IMR-90 (cell line): ENCODE results near the gene CYSTM1. TPM values are rescaled to one million over a fixed set of nuclear protein-coding genes. Genes with fewer than 3 reads are reported as not detected.
A peak's percentile ranks its signal among the peaks of the same experiment; 100 is the strongest.

ENCODE experiments used
- ATAC-seq: fragments of 200-7000 bp; cut with Tn5 transposase; 2 replicates; pipeline ENCODE4 v1.9.1; 2020; ENCODE audit warnings: low read depth, mild to moderate bottlenecking, moderate library complexity
- BruUV-seq: library from RNA; stranded (reverse); fragments of 400-500 nt; replicated peaks from 2 replicates; lab custom pipeline; 2021; lab: Mats Ljungman, UMichigan
- CTCF ChIA-PET: fragments of 300-600 bp; formaldehyde crosslinking; extraction: SDS; loops from one replicate; lab custom pipeline; 2021; ENCODE audit warnings: antibody characterized with exemption; lab: Yijun Ruan, JAX
- POLR2A ChIA-PET: fragments of 300-600 bp; sonication (Branson Sonifier 250); formaldehyde crosslinking; loops from one replicate; lab custom pipeline; 2022; ENCODE audit warnings: antibody characterized with exemption; ENCODE audit not compliant: unreplicated experiment; lab: Charles Lee
- DNase-seq: peaks from one replicate; pipeline ENCODE4 v3.0.0; 2013
- H2AFZ ChIP-seq: replicated peaks from 2 replicates; pipeline ENCODE3; 2013; ENCODE audit warnings: low read length, mild to moderate bottlenecking; ENCODE audit not compliant: poor library complexity
- H2AK5ac ChIP-seq: 2 replicates; pipeline ENCODE4 v1.6.1; 2013; ENCODE audit warnings: low read depth, low read length, inconsistent platforms
- H2AK9ac ChIP-seq: replicated peaks from 2 replicates; pipeline ENCODE3; 2013; ENCODE audit warnings: mild to moderate bottlenecking, low read depth, low read length, moderate library complexity; ENCODE audit not compliant: poor library complexity
- H2BK120ac ChIP-seq: 2 replicates; pipeline ENCODE4 v1.6.1; 2013; ENCODE audit warnings: low read depth, low read length, inconsistent platforms
- H2BK15ac ChIP-seq: 3 replicates; pipeline ENCODE4 v1.6.1; 2013; ENCODE audit warnings: low read depth, low read length, inconsistent platforms
- H2BK20ac ChIP-seq: 2 replicates; pipeline ENCODE4 v1.6.1; 2013; ENCODE audit warnings: low read depth, mild to moderate bottlenecking, inconsistent platforms, low read length, moderate library complexity
- H2BK5ac ChIP-seq: 2 replicates; pipeline ENCODE4 v1.6.1; 2013; ENCODE audit warnings: mild to moderate bottlenecking, low read depth, low read length, inconsistent platforms; ENCODE audit not compliant: poor library complexity, severe bottlenecking
- H3K14ac ChIP-seq: replicated peaks from 2 replicates; pipeline ENCODE4 v1.6.1; 2013; ENCODE audit warnings: low read depth, low read length, inconsistent platforms
- H3K18ac ChIP-seq: 2 replicates; pipeline ENCODE4 v1.6.1; 2013; ENCODE audit warnings: low read depth, low read length, control low read depth
- H3K23ac ChIP-seq: 2 replicates; pipeline ENCODE4 v1.6.1; 2013; ENCODE audit warnings: low read depth, low read length, inconsistent platforms
- H3K27ac ChIP-seq: 2 replicates; pipeline ENCODE4 v1.5.1; 2013; ENCODE audit warnings: mild to moderate bottlenecking, control low read depth, low read length; ENCODE audit not compliant: insufficient read depth
- H3K27me3 ChIP-seq: 2 replicates; pipeline ENCODE4 v1.6.1; 2013; ENCODE audit warnings: low read length; ENCODE audit not compliant: control insufficient read depth, insufficient read depth
- H3K36me3 ChIP-seq: 2 replicates; pipeline ENCODE4 v1.6.1; 2013; ENCODE audit warnings: low read length, mixed read lengths; ENCODE audit not compliant: control insufficient read depth, insufficient read depth
- H3K4ac ChIP-seq: 2 replicates; pipeline ENCODE4 v1.6.1; 2013; ENCODE audit warnings: low read depth, low read length, inconsistent platforms
- H3K4me1 ChIP-seq: 2 replicates; pipeline ENCODE4 v1.6.1; 2013; ENCODE audit warnings: low read length, mixed read lengths; ENCODE audit not compliant: control insufficient read depth, insufficient read depth
- H3K4me2 ChIP-seq: 2 replicates; pipeline ENCODE4 v1.6.1; 2013; ENCODE audit warnings: low read depth, mild to moderate bottlenecking, control low read depth, low read length, moderate library complexity
- H3K4me3 ChIP-seq: 2 replicates; pipeline ENCODE4 v1.5.1; 2013; ENCODE audit warnings: low read depth, mild to moderate bottlenecking, control low read depth, low read length, moderate library complexity; ENCODE audit not compliant: insufficient read depth
- H3K56ac ChIP-seq: 2 replicates; pipeline ENCODE4 v1.6.1; 2013; ENCODE audit warnings: low read length, inconsistent platforms; ENCODE audit not compliant: insufficient read depth; ENCODE audit errors: extremely low read depth
- H3K79me1 ChIP-seq, 2 experiments: 2 replicates each; pipeline ENCODE4 v1.6.1; 2013; ENCODE audit warnings: low read length in 2 of 2, inconsistent platforms in 1 of 2, low read depth in 1 of 2
- H3K9ac ChIP-seq: 2 replicates; pipeline ENCODE4 v1.6.1; 2013; ENCODE audit warnings: low read depth, low read length, control low read depth
- H3K9me1 ChIP-seq: 2 replicates; pipeline ENCODE4 v1.6.1; 2013; ENCODE audit warnings: low read length, inconsistent platforms; ENCODE audit not compliant: insufficient read depth
- H3K9me3 ChIP-seq: 2 replicates; pipeline ENCODE4 v1.6.1; 2013; ENCODE audit warnings: low read length; ENCODE audit not compliant: control insufficient read depth, insufficient read depth
- H4K20me1 ChIP-seq: 2 replicates; pipeline ENCODE4 v1.6.1; 2013; ENCODE audit warnings: low read length, inconsistent platforms; ENCODE audit not compliant: insufficient read depth
- H4K5ac ChIP-seq: 2 replicates; pipeline ENCODE4 v1.6.1; 2013; ENCODE audit warnings: mild to moderate bottlenecking, low read depth, low read length, control low read depth
- H4K8ac ChIP-seq, 2 experiments: 2 replicates each; pipeline ENCODE4 v1.6.1; 2013; ENCODE audit warnings: low read depth in 2 of 2, low read length in 2 of 2, control low read depth in 1 of 2, inconsistent platforms in 1 of 2
- H4K91ac ChIP-seq: 2 replicates; pipeline ENCODE4 v1.6.1; 2013; ENCODE audit warnings: low read depth, low read length, inconsistent platforms; ENCODE audit not compliant: insufficient read depth
- BHLHE40 ChIP-seq: fragments of 150-350 bp; IDR thresholded peaks from 2 replicates; pipeline ENCODE4 v1.6.1; 2016; ENCODE audit warnings: mild to moderate bottlenecking, low read depth, low read length
- CEBPB ChIP-seq: IDR thresholded peaks from 2 replicates; pipeline ENCODE4 v1.6.1; 2012; ENCODE audit warnings: low read depth, low read length, improper control_type of control experiment
- WGBS, 2 experiments: methylation state at CpG; one replicate each; pipeline versions ENCODE4 v1.1.5 to v1.1.7; 2013; ENCODE audit warnings: missing lambda C conversion rate in 2 of 2; ENCODE audit not compliant: insufficient read length in 1 of 2; ENCODE audit errors: extremely low coverage in 2 of 2; 5-methylcytosine and 5-hydroxymethylcytosine counted together
- dilution Hi-C: fragments of 300-500 bp; cut with HindIII; formaldehyde crosslinking; loops from one replicate; pipeline ENCODE4 v1.14.3; 2018; ENCODE audit warnings: low sequenced_read_pairs; ENCODE audit not compliant: unreplicated experiment
- in situ Hi-C: fragments of 300-500 bp; cut with MboI; formaldehyde crosslinking; loops from 3 replicates; pipeline ENCODE4 v1.14.3; 2019; ENCODE audit warnings: low sequenced_read_pairs, inconsistent platforms, mixed read lengths
- intact Hi-C: fragments of 100-400 bp; cut with micrococcal nuclease; formaldehyde crosslinking; loops from 2 replicates; pipeline ENCODE4 v1.10.0; 2022
- polyA plus RNA-seq, 3 experiments: library from polyadenylated mRNA; depleted of rRNA; stranded (reverse); fragments of >200 nt; gene quantifications; 2 replicates each; pipeline ENCODE4 v1.2.3, GENCODE V29; 2012; ENCODE audit warnings: low replicate concordance in 1 of 3
- total RNA-seq: library from RNA; depleted of rRNA; stranded (reverse); fragments of >200 nt; gene quantifications from 2 replicates; pipeline ENCODE4 v1.2.3, GENCODE V29; 2012

CYSTM1 gene
- total and polyA plus RNA-seq, 2 of the 4 experiments (the other 2 are of a cell fraction) = 7.3 to 15.0 TPM

DNA sequence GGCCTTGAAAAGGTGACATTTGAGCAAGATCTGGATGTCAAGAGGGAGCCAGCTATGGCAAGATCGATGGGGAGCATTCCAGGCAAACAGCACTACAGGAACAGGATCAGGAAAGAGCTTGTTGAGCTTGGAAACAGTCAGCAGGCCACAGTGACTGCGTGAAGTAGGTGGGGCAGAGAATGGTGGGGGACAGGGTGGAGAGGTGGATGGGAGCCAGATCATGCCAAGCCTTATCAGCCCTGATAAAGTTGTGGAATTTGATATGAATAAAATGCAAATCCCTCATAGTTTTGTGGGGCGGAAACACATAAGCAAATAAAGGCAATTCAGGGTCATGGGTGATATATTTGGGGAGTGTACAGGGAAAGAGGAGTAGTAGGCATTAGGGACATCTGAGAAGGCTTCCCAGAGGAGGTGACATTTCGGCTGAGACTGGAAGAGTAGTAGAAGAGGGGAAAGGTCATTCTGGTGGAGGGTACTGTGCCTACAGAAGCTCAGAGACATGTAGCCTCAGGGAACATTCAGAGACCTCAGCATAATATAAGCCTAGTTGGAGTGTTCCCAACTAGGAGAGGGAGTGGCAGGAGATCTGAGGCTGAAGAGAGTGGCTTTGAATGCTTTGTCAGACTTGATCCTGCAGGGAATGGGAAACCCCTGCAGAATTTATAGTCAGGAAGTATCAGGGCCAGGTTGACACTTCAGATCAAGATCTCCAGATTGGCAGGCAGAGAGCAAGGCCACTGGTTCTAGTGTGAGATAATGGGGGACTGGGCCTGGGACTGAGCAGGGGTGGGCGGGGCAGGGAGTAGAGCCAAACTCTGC lies 9.7 kb upstream of the CYSTM1 start:
- no peak overlapping the region for H2AK9ac ChIP-seq
- no peak overlapping the region for H2AK5ac ChIP-seq
- H4K91ac ChIP-seq = no peak overlapping the region
- H2AFZ ChIP-seq = peak overlapping the region; percentile 45
- no peak for TF ChIP-seq BHLHE40
- TF ChIP-seq CEBPB = no peak
- H3K9me1 ChIP-seq = no peaks in the 10 kb centered on the region
- no peak overlapping the region for H3K27ac ChIP-seq
- H4K5ac ChIP-seq = no peak overlapping the region
- H4K8ac ChIP-seq = no peak overlapping the region
- POLR2A ChIA-PET = no interaction called here
- H3K18ac ChIP-seq = no peak overlapping the region
- no peak overlapping the region for H2BK20ac ChIP-seq
- no peak overlapping the region for H2BK5ac ChIP-seq
- H3K36me3 ChIP-seq = no peaks in the 10 kb centered on the region
- no peak overlapping the region for H3K4me2 ChIP-seq
- H3K4me3 ChIP-seq = no peak overlapping the region
- DNase-seq (no peak), ATAC-seq (no peak)
- H2BK120ac ChIP-seq = no peak overlapping the region
- H3K79me1 ChIP-seq = no peaks in the 10 kb centered on the region
- H3K56ac ChIP-seq = no peak overlapping the region
- H4K20me1 ChIP-seq = no peaks in the 10 kb centered on the region; the same call in 1 of the 2 replicates
- dilution Hi-C loops = no loop called here
- H3K27me3 ChIP-seq = no peaks in the 10 kb centered on the region
- WGBS, 2 experiments = 74% methylated on average over 4 of the region's 5 CpGs; no CpG with 5 or more reads in 1 of the 2 experiments
- intact Hi-C loops = no loop called here
- H3K4me1 ChIP-seq = no peaks in the 10 kb centered on the region
- no TSS peak for BruUV-seq
- CTCF ChIA-PET = no interaction called here
- H3K9ac ChIP-seq = no peak overlapping the region
- no peak overlapping the region for H2BK15ac ChIP-seq
- no peak overlapping the region for H3K23ac ChIP-seq
- in situ Hi-C loops = loop anchor here (5.0 to 10.0 kb wide), 2 partner anchors 93 to 381 kb away; no protein-coding TSS in a partner anchor
- H3K4ac ChIP-seq = no peak overlapping the region
- H3K14ac ChIP-seq = no peak overlapping the region
- no peaks in the 10 kb centered on the region for H3K9me3 ChIP-seq
